ENCODE measurements around the gene SYNM.

DNA sequence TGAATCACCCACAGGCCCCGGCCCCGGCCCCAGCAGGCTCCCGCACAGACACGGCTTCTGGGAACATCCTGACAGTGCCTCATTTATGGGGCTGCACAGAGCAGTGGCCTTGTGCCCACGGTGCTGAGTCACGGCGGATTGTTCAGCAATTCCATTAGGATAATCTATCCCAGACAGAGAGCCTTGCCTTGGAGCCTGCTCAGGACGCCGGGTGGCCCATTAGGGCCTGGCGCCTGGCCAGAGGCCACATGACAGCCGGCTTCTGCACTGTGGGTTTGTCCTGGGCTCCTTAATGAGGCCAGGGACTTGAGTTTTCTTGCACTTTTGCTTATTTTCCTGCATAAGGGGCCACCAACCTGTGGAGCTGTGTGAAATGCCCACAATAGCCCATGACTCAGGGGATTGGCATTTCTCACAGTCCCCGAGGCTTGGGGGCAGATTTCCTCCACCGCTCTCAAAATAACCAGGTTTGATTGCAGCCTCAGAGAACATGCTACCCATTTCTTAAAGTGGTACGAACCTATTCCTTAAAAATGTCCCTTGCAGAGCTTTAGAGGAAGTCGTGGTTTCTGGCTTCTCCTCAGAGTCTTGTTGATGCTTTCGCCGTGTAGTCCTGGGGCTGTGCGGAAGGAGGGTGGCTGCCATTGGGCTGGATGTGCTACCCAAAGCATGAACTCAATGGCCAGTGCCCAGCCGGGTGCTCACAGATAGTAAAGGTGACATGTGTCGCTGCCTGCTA is 19.0 kb downstream of the SYNM start:
- TF ChIP-seq, protein P1, sequence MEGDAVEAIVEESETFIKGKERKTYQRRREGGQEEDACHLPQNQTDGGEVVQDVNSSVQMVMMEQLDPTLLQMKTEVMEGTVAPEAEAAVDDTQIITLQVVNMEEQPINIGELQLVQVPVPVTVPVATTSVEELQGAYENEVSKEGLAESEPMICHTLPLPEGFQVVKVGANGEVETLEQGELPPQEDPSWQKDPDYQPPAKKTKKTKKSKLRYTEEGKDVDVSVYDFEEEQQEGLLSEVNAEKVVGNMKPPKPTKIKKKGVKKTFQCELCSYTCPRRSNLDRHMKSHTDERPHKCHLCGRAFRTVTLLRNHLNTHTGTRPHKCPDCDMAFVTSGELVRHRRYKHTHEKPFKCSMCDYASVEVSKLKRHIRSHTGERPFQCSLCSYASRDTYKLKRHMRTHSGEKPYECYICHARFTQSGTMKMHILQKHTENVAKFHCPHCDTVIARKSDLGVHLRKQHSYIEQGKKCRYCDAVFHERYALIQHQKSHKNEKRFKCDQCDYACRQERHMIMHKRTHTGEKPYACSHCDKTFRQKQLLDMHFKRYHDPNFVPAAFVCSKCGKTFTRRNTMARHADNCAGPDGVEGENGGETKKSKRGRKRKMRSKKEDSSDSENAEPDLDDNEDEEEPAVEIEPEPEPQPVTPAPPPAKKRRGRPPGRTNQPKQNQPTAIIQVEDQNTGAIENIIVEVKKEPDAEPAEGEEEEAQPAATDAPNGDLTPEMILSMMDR (IDR thresholded peaks at IDR 0.05), result no peak
- no peak for TF ChIP-seq POLR2A (IDR thresholded peaks at IDR 0.05)

Data from Peyer's patch (tissue), 4 donors.